Renal pelvis (tissue), 12 donors: ENCODE results near the gene HTATIP2. TPM values are rescaled to one million over a fixed set of nuclear protein-coding genes. Genes with fewer than 3 reads are reported as not detected.
"Not testable (repeated sequence)": the region's sequence is repeated elsewhere in the genome, so short reads cannot be mapped to it uniquely, and the experiment has no call there.

Source experiments
- DNase-seq: peaks from one replicate; pipeline ENCODE4 v3.0.0-alpha.2; 2013
- long read RNA-seq, 16 experiments: transcript quantifications; one replicate each; lab custom pipeline, GENCODE V29; 2026
- polyA plus RNA-seq, 3 donors: library from polyadenylated mRNA; unstranded; fragments of 120-200 nt; gene quantifications; one replicate each; pipeline ENCODE4 v1.2.1, GENCODE V29; 2013; ENCODE audit not compliant: insufficient read length in 3 of 3

HTATIP2 gene
- polyA plus RNA-seq: 1 to 10 TPM; 2.8 to 3.7 (median 3.2) TPM
- long read RNA-seq, donor 1, partial matches to known transcripts: 0 of 3 reads
- long read RNA-seq, donor 1, other reads (novel, unspliced or antisense): 0 of 3 reads
- long read RNA-seq, donor 2, partial matches to known transcripts: 0 of 6 reads
- long read RNA-seq, donor 2, other reads (novel, unspliced or antisense): 0 of 6 reads
- long read RNA-seq, donor 3, partial matches to known transcripts: 0 of 6 reads
- long read RNA-seq, donor 3, other reads (novel, unspliced or antisense): 0 of 6 reads
- long read RNA-seq, donor 4, partial matches to known transcripts: 0 of 2 reads
- long read RNA-seq, donor 4, other reads (novel, unspliced or antisense): 0 of 2 reads
- long read RNA-seq, donor 5, partial matches to known transcripts: 0 of 1 reads
- long read RNA-seq, donor 5, other reads (novel, unspliced or antisense): 0 of 1 reads
- long read RNA-seq, donor 6, partial matches to known transcripts: 0 of 3 reads
- long read RNA-seq, donor 6, other reads (novel, unspliced or antisense): 0 of 3 reads
- long read RNA-seq, donor 7, partial matches to known transcripts: 0 of 2 reads
- long read RNA-seq, donor 7, other reads (novel, unspliced or antisense): 0 of 2 reads
- long read RNA-seq, donor 8: 0 reads
- long read RNA-seq, donor 9, partial matches to known transcripts: 0 of 1 reads
- long read RNA-seq, donor 9, other reads (novel, unspliced or antisense): 0 of 1 reads
- long read RNA-seq, donor 10, partial matches to known transcripts: 0 of 3 reads
- long read RNA-seq, donor 10, other reads (novel, unspliced or antisense): 0 of 3 reads
- long read RNA-seq, donor 11, partial matches to known transcripts: 0 of 2 reads
- long read RNA-seq, donor 11, other reads (novel, unspliced or antisense): 0 of 2 reads
- long read RNA-seq, donor 12, partial matches to known transcripts: 0 of 1 reads
- long read RNA-seq, donor 12, other reads (novel, unspliced or antisense): 0 of 1 reads
- long read RNA-seq, donor 13, partial matches to known transcripts: 0 of 1 reads
- long read RNA-seq, donor 13, other reads (novel, unspliced or antisense): 0 of 1 reads
- long read RNA-seq, donor 14: 0 reads
- long read RNA-seq, donor 15, transcript HTATIP2-209 (3 exons, 1,562 nt): major isoform, 12 of 20 reads
- long read RNA-seq, donor 15, partial matches to known transcripts: 0 of 20 reads
- long read RNA-seq, donor 15, other reads (novel, unspliced or antisense): 0 of 20 reads
- long read RNA-seq, donor 16, partial matches to known transcripts: 0 of 4 reads
- long read RNA-seq, donor 16, other reads (novel, unspliced or antisense): 0 of 4 reads

DNA sequence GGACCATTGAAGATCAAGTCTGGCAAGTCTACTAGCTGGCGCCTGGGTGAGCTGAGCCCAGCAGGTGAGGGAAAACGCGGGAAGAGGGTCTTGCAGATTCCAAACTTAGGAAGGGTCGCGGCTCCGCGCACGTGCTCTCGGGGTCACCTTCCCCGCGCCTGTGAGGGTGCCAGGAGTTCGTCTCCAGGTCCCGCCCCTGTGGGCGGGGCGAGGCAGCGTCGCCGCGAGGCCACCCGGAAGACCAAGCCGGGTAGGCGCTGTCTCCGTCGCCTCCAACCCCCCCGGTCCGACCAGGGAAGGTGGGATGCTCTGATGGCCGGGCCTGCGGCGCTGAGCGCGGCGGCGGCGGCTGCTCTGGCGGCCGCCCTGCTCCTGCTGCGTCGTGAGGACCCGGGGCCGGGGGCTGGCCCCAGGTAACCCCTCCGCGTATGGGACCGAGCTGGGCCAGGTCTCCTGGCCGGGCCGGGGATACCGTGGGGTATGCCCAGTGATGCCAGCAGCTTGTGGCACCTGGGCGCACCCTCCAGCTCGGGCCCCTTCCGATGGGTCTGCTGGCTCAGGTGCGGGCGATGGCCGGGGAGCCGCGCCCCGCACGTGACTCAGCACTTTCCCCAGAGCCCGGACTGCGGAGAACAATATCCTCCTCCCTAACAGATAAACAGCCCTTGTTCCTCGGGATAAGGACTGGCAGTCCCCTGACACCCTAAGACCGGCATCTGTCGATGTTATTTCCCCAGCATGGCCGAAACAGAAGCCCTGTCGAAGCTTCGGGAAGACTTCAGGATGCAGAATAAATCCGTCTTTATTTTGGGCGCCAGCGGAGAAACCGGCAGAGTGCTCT is at the start of gene HTATIP2:
HTATIP2 (plus strand) TSS at position 215 of the 841 bp plus-strand sequence; CDS start at position 739, 524 bp downstream.
- peak; percentile 4 for DNase-seq

DNA sequence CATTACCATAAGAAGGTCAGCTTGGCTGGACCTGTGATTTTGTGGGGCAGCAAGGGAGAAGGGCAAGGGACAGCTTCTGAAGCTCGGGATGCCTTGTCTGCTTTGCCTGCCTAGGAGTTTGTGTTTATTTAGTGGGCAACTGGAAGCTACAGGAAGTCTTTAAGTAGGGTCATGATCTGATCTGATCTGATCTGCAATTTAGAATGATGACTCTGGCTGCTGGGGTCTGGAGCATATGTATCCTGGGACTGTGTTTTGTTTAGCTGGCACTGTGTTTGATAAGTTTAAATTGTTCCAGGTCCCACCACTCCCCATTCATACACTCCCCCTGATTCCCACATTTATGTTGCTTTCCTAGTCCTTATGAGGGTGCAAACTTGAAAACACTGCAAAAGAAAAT is 47.7 kb upstream of the HTATIP2 start:
- no peak for DNase-seq

DNA sequence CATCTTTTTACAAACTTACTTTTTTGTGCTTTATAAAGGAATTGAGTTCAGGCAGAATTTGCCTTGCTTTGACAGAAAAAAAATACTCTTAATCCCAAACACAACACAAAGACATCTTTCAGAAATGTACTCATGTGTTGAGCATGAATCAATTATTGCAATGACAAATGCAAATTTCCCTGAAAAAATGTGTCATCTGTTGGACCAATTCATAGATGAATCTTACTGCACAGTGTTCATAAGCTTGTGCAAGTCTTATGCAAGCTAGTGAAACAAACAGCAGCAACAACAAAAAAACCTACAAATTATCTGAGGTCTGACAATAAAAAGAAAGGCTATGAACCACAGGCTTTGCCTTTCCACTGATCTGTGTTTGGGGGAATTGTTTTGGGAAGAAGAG is 42.3 kb upstream of the HTATIP2 start:
- no peak for DNase-seq

DNA sequence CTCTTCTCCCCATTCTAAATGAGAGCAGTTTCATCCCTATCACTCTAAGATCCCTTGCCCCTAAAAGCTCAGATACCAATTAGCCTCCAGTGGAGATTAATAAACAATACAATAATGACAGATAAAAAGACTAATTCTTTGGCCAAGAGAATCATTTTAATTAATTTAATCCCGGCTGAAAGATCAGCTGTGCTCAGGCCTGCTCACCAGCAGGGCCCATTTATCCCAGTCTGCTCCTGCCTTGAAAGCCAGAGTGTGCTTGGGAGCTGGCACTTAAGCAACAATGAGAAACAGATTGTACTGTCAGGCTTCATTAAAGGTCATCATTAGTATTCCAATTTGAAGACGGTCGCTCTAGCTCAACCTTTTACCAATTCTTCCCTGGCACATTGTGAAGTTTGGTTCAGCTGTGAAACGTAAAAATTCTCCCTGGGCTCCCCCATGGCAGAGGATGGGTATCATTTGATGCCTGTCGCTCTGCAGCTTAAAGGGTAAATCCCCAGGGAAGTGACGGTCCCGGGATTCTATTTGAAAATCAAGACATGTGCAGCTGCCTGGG is 36.1 kb upstream of the HTATIP2 start:
- no peak for DNase-seq

DNA sequence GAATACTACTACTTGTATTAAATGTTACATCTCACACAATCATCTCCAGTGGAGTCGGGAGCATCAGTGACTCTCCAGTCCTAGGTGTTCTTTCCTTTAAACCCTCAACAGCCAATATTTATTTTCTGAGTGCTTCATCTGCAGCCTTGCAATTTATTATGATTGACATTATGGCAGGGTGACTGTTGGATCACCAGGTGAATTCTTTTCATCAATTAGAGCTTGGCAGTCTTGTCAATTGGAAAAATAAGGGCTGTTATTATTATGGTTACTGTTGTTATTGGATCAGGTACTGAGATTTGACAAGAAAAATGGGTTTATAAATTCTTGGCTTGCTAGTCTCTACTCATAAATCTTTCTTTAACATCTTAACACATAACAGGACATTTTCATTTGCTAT is 27.5 kb upstream of the HTATIP2 start:
- no peak for DNase-seq

DNA sequence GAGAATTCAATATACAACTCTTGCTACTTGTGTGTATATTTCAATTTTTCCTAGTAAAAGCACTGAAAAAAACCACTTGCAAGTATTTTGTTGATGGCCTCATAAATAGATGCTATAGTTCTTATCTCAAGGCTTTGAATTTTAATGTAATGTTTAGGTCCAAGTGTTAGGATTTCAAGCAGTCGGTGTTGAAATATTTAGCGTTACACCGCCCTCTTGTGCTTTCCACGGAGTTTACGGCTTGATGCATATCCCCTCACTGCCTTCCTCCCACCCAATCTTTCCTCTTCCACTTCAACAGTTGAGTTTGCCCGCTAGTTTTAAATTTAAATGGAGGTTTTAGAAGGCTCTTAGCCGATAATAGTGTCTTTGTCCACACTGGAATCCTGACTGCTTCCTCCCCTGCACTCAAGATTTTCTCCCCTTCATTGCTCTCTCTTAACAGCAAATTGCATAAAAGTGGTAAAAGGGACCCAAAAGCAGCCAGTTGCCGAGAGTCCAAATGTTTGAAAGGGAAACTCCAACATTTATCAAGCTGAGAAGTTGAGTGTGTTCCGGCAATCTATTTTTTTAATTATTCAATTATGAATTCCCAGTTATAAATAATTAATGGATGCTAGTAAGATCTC is 25.9 kb upstream of the HTATIP2 start:
- peak; percentile 40 for DNase-seq

DNA sequence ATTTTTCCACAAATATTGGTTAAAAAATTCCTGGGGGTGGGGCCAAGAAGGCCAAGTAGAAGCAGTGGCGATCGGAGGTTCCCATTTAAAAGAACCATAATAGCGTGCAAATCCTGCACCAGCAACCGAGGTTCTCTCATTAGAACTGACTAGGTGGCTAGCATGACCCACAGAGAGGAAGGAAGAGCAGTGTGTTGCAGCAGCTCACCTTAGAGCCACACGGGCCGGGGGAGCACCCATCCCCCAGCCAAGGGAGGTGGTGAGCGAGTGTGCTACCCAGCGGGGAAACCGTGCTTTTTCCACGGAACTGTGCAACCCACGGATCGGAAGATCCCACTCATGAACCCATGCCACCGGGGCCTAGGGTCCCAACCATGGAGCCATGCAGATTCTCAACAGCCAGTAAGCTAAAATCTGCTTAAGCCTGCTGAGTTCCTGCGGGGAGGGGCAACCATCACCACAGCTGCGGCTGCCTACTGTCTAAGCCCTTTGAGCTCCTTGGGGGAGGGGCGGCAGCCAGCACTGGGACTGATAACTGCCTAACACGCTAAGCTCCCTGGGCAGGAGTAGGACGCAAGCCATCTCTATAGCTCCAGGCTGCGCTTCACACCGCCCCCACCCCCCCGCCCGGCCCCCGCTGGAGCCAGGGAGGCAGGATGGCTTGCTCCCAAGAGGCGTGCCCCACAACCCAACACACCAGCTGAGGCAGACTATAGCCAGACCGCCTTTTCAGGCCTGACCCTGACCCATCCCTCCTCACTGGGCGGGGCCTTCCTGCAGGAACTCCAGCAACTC is 21.0 kb upstream of the HTATIP2 start:
- DNase-seq: no peak

DNA sequence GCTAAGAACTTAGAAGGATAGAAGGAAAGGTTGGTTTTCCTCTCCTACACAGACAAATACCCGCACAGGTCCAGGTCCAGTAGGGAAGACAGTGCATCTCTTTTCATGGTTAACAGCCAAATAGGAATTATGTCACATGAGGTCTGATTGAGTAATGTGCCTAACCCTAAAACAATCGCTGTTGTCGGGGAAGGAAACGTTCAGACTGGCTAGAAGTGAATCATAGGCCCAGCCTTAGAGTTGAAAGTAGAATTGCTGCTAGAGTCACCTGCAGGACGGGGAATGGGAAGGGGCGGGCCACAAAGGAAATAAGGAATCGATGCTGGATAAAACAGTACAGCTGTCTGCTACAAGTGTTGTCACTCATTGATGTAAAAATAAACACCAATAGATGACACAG is 12.4 kb upstream of the HTATIP2 start:
- no peak for DNase-seq

DNA sequence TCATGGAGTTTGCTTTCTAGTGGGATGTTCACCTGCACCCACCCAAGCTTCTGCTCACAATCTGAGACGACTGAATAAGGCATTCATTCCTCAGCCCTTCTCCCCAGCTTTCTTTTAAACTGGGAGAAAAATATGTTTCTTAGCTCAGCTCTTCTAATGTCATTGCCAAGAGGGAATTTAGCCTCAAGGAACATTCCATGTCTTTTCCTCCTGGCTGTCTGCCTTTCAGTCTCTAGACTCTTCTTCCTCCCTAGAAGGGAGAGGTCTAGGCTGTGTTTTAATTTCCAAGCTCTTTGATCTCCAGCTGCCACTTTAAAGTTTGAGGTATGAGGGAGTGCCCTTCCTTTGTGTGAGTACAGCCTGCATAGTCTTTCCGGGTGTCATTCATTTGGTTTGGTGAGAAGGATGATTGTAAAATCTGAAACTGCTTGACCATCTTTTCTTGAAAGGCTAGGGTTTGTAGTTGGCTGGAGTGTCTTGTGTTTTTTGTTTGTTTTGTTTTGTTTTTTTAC is 11.7 kb upstream of the HTATIP2 start:
- no peak for DNase-seq

DNA sequence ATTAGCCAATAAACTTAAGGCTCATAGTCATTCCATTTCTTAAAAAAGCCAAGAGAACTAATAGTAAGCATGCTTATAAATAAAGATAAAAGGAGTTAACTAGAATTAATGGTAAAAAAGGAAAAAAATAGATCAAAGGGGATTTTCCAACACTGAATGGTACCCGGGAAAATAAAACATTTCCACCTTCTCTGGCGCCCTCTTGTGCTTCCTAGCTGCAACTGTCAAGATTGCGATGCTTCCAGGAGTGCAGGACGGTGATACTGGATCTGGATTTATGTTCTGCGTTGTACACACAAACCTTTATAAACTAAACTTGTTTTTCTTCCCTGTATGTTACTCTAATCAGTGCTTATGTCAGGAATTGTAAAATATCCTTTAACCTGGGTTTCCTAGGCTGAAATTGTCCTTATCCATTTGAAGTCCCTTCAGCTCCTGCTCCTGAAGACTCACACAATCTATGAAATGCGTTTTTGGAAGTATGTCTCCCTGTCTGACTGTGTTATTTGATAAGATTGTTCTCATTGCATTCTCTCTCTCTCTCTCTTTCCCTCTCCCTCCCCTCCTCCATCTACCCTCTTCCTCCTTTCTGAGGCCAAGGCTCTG is 9.6 kb upstream of the HTATIP2 start:
- DNase-seq: no peak

DNA sequence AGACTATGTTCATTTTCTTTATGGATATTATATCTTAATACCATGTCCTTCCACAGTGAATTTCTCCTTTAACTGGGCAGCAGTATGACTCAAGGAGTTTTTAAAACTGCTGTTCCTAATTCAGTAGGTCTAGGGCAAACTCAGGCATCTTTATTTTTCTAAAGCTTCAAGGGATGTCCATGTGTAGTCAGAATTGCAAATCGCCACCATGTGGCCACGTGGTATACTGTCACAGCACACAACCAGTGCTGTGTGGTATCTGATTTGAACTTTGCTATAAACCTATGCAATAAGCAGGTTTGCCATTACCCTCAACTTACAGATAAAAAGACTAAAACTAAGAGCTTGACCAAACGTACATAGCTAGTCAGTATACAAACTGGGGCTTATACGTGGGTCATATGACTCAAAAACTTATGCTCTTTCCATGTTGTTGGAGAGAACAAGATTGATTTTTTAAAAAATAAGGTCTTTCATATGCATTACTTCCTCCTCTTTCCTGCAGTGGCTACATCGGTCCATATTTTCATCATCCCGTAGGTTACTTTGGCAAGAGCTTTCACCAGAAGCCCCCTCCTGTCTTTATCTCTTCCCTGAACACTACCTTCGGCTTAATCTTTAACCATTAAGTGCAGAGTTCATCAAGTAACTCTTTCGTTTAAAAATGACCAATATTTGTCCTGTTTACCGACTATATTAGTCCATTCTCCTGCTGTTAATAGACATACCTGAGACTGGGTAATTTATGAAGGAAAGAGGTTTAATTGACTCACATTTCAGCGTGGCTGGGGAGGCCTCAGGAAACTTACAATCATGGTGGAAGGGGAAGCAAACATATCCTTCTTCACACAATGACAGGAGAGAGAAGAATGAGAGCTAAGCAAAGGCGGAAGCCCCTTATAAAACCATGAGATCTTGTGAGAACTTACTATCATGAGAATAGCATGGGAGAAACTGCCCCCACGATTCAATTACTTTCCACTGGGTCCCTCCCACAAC is 8.0 kb upstream of the HTATIP2 start:
- no peak for DNase-seq

DNA sequence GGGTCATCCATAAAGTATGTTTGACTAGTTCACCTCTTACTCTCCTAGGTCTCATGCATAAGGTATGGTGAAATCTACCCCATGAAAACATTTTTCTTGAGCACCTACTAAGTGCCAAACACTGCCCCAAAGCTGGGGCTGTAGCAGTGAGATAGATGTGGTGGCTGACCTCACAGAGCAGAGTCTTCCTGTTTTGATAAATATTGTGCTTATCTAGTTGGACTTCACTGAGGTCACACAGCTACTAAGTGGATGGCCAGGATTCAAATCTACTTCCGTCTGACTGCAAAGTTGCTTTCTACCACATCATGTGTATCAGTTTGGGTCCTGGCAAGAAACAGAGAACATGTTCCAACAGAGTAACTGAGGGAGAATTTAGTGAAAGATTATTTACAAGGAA is 6.4 kb upstream of the HTATIP2 start:
- DNase-seq: no peak

DNA sequence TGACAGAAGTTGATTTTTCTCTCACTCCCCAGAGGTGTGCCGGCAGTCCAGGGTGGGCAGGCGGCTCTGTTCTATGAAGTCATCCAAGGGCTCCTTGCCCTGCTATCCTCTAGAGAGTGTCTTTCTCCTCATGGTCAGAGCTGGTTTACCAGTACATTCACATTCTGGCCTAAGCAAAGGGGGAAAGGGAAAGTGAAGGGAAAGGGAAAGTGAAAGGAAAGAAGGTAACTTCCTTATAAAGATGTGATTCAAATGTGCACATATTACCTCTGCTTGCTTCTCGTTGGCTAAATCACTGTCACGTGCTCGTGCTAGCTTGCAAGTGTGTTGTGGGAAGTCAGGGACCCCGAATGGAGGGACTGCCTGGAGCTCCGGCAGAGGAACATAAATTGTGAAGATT is 2.9 kb upstream of the HTATIP2 start:
- DNase-seq: no peak

DNA sequence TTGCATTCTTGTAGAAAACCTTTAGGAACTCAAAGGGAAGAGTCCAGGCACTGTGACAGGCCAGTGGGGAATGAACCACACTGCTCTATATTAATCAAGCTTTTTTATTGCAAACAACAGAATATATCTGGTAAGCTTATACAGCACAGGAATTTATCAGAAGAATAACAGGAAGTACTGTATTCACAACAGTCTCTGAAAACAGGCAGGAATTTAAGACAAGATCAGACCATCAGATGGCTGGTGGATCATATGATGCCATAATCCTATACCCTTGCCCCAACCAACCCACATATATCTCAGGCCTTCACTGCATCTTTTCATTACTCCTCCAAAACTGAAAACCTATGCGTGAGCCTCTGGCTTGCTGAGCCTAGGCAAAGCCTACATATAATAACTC is 1.0 kb upstream of the HTATIP2 start:
- no peak for DNase-seq

DNA sequence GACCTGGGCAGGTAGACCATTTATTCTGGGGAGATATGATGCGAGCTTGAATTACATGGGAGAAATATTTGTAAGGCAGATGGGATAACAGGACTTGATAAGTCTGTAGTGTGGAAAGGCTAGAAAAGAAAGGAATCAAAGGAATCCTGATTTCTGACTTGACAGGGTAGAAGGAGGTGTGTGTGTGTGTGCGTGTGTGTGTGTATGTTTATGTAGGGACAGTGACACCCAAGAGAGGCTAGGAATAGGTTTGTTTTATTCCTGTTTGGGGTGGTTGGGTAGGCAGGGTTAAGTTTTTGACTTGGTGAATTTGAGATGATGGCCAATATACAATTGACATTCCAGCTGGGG is 390 bp upstream of the HTATIP2 start:
- DNase-seq: no peak

DNA sequence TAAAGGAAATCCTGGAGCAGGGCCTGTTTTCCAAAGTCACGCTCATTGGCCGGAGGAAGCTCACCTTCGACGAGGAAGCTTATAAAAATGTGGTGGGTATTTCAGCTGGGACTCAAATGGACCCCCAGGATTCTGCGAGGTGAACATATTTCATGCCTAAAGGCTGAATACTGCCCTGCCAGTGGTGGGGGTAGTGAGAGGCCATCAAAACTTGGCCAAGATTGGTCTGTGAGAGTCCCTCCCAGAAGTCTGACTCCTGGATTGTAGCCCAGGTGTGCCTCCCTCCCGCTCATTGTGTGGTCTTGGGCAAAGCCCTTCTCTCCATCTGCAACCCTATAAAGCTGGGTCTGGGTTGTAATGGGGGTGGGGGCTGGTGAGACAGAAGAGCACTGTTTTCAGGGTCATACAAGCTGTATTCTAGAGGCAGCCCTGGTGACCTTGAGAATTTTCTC is 853 bp downstream of the HTATIP2 start:
- no peak for DNase-seq

DNA sequence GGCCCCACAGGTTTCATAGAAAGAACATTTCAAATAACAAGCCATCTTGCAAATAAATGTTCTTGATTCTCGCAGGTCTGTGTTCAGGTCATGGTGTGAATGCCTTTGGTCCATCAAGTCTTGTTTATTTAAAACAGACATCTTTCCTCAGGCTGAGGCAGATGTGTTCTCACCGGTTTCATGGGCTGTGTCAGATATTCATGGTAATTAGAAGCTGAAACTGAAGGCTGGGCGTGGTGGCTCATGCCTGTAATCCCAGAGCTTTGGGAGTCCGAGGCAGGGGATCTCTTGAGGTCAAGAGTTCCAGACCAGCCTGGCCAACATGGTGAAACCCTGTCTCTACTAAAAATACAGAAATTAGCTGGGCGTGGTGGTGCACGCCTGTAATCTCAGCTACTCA is 2.0 kb downstream of the HTATIP2 start:
- not testable (repeated sequence) for DNase-seq
